Measurements from ENCODE around the gene PTPN2. TPM values are rescaled to one million over a fixed set of nuclear protein-coding genes. Genes with fewer than 3 reads are reported as not detected.
A peak's percentile ranks its signal among the peaks of the same experiment; 100 is the strongest.

The PTPN2 gene
- total and polyA plus RNA-seq, 9 of the 15 experiments (the other 6 are each of a cell fraction or from before 2014, with no cell fraction given) = 36.6 to 66.4 (median 43.8) TPM

DNA sequence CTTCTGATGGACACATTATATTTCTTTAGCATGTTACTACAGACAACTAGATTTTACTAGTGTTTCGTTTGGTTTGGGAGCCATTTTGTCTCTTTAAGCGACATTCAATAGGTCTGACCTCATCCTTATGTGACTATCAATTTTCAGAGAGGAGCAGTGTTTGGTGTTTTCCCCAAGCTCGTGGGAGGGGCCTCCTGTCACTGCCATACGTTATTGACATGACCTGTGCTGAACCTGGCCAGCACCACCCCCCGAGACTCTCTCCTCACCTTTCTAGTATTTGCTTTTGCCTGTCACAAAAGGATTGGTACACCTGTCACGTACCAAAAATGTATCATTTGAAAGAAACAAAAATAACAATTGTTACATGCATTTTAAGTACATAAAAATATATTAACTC lies 111.9 kb downstream of the PTPN2 start:
- H4K20me1 ChIP-seq (replicated peaks; ENCODE audit: control insufficient read depth, insufficient read depth, low read length) = no peaks in the 10 kb centered on the region
- no peaks in the 10 kb centered on the region for H3K79me2 ChIP-seq (ENCODE audit: control insufficient read depth, insufficient read depth, low read length)
- DNase-seq (ENCODE audit: extremely low read depth in 1 of 4, low spot score in 3 of 4) (no peak), ATAC-seq (peak; percentile 76), FAIRE-seq (no peak)
- H3K4me3 ChIP-seq = no peak overlapping the region
- H3K9ac ChIP-seq (ENCODE audit: insufficient read depth in 1 of 2, low read depth in 2 of 2, low read length in 2 of 2) = no peak overlapping the region
- WGBS (ENCODE audit: insufficient coverage, low coverage, missing lambda C conversion rate) = 21% methylated on average over 6 of the region's 6 CpGs
- in situ Hi-C loops (cut with MboI) (no loop called here), intact Hi-C loops (cut with micrococcal nuclease) (no loop called here)
- H3K36me3 ChIP-seq (ENCODE audit: control insufficient read depth, insufficient read depth, low read length) = no peaks in the 10 kb centered on the region
- H3K4me1 ChIP-seq (replicated peaks in 1 of 2; ENCODE audit: control insufficient read depth in 2 of 2, insufficient read depth in 2 of 2, low read length in 2 of 2) = peaks cover 2% of the 10 kb centered on the region in 2 experiments; a peak in 3 of 5 replicates
- CTCF ChIA-PET (ENCODE audit: low intra/inter-chr PET ratio) = no interaction called here
- no peaks in the 10 kb centered on the region for H3K9me1 ChIP-seq (ENCODE audit: control insufficient read depth, insufficient read depth, low read length)
- H3K27ac ChIP-seq (ENCODE audit: extremely low read depth, low read depth, low read length) = no peak overlapping the region
- H2AFZ ChIP-seq (ENCODE audit: low read depth, low read length) = peak overlapping the region; percentile 41; the same call in 1 of the 2 replicates
- 0 out of 2 replicates have a peak overlapping the region, but pooled peaks have one; percentile 3 for H3K4me2 ChIP-seq (ENCODE audit: insufficient read depth, low read length)
- BruUV-seq (replicated peaks) = no TSS peak
- POLR2A ChIA-PET = no interaction called here
- H3K9me3 ChIP-seq (replicated peaks; ENCODE audit: control insufficient read depth, insufficient read depth, low read depth, low read length) = peaks cover 3% of the 10 kb centered on the region
- no peaks in the 10 kb centered on the region for H3K27me3 ChIP-seq (ENCODE audit: control insufficient read depth in 2 of 2, insufficient read depth in 2 of 2, low read length in 2 of 2)
- TF ChIP-seq TCF7 (IDR thresholded peaks at IDR 0.05; ENCODE audit: borderline replicate concordance) = no peak
- no peak for TF ChIP-seq KDM1A (IDR thresholded peaks at IDR 0.05)
- no peak for TF ChIP-seq ZNF274 (IDR thresholded peaks at IDR 0.05; ENCODE audit: borderline replicate concordance, low read depth, low read length)
- TF ChIP-seq ILF3 (IDR thresholded peaks at IDR 0.05; ENCODE audit: borderline replicate concordance) = no peak
- TF ChIP-seq TRIM24 (IDR thresholded peaks at IDR 0.05) = no peak
- TF ChIP-seq NR4A1 (CRISPR knock-in tag; IDR thresholded peaks at IDR 0.05) = no peak
- no peak for TF ChIP-seq NR4A1 (tag; IDR thresholded peaks at IDR 0.05)
- no peak for TF ChIP-seq BMI1 (IDR thresholded peaks at IDR 0.05; ENCODE audit: low read length)
- no peak for TF ChIP-seq E2F8 (IDR thresholded peaks at IDR 0.05; ENCODE audit: low read depth, partially characterized antibody)
- TF ChIP-seq, protein P1, sequence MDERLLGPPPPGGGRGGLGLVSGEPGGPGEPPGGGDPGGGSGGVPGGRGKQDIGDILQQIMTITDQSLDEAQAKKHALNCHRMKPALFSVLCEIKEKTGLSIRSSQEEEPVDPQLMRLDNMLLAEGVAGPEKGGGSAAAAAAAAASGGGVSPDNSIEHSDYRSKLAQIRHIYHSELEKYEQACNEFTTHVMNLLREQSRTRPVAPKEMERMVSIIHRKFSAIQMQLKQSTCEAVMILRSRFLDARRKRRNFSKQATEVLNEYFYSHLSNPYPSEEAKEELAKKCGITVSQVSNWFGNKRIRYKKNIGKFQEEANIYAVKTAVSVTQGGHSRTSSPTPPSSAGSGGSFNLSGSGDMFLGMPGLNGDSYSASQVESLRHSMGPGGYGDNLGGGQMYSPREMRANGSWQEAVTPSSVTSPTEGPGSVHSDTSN (CRISPR knock-in tag; IDR thresholded peaks at IDR 0.05; ENCODE audit: low read depth) = no peak
- TF ChIP-seq, protein P1 (tag; conservative IDR thresholded peaks at IDR 0.05; ENCODE audit: low read depth) = peak; percentile 41; the same call in 1 of the 2 replicates
- no peak for TF ChIP-seq FOSL1 (tag; conservative IDR thresholded peaks at IDR 0.05)
- TF ChIP-seq CREB3 (tag; conservative IDR thresholded peaks at IDR 0.05; ENCODE audit: low read depth) = no peak
- TF ChIP-seq MEIS2 (IDR thresholded peaks at IDR 0.05; ENCODE audit: partially characterized antibody) = peak; percentile 73
- no peak for TF ChIP-seq TEAD2 (tag; IDR thresholded peaks at IDR 0.05)
- no peak for TF ChIP-seq SREBF1 (IDR thresholded peaks at IDR 0.05; ENCODE audit: borderline replicate concordance, low read depth, low read length)
- no peak for TF ChIP-seq HDAC3 (IDR thresholded peaks at IDR 0.05; ENCODE audit: borderline replicate concordance, partially characterized antibody)

Data from K562 (cell line).